NCI-H2227 treated with DMSO at 0.1 percent for 48 hours (cell line): Measurements from ENCODE around the gene LIM2.
"Not testable (repeated sequence)": the region's sequence is repeated elsewhere in the genome, so short reads cannot be mapped to it uniquely, and the experiment has no call there.

ENCODE experiments used
- DNase-seq: peaks from one replicate; lab custom pipeline; 2025; lab: John Stamatoyannopoulos, UW

Gene LIM2, protein sequence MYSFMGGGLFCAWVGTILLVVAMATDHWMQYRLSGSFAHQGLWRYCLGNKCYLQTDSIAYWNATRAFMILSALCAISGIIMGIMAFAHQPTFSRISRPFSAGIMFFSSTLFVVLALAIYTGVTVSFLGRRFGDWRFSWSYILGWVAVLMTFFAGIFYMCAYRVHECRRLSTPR

DNA sequence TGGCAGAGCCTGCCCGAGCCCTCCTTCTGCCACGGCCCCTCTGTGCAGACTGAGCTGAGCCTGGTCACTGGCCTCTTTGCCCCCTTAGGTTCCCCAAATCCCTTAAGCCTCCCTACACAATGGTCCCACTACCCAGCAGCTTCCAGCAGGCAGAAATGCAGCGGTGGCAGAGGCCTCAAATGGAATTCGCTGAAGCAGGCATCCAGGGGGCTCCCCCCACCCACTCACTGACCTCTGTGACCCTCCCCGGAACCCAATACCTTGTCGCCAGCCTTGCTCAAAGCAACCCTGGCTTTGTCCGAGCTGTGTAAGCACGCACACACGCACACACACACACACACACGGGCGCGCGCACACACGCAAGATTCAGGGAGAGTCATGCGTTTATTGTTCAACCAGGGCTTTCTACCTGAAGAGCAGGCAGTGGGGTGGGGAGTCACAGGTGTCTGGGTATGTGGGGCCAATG lies at the start of gene LIM2:
TSS of gene LIM2 (minus strand) at position 51 of the 466 bp plus-strand sequence. CDS start 531 bp downstream, outside the sequence.
- no peak for DNase-seq

DNA sequence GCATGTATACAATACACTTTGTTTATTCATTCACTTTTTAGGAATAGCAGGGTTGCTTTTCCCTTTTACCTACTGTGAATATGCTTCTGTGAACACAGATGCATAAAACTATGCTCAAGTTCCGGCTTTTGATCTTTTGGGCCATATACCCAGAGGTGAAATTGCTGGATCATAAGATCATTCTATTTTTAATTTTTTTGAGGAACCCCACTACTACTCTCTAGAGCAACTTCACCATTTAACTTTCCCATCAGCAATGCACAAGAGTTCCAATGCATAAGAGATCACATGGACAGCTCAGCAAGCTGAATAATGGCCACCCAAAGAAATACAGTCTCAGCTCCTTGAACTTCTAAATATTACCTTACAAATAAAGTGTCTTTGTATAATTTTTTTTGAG lies 46.7 kb upstream of the LIM2 start:
- no peak for DNase-seq

DNA sequence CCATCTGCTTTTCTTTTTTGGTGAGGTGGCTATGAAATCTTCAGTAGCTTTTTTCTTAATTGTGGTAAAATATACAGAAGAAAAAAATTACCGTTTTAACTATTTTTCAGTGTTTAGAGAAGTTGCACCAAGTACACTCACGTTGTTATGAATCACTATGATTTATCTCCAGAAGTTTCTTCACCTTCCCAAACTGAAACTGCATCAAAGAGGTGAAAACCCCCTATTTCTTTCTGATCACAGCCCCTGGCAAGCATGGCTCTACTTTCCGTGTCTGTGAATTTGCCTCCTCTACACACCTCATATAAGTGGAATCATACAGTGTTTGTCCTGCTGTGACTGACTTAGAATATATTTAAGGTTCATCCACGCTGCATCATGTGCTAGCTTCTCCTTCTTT lies 45.3 kb upstream of the LIM2 start:
- DNase-seq = no peak

DNA sequence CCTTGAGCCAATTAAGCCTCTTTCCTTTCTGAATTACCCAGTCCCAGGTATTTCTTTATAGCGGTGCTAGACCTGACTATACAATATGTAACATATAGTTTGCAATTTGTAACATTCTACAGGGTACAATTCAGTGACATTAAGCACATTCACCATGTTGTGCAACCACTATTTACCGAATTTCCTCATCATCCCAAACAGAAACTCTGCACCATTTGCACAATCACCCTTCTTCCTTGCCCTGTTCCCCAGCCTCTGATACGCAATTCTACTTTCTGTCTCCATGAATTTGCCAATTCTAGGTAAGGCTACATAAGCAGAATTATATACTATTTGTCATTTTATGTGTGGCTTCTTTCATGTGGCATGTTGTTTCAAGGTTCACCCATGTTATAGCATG lies 43.4 kb upstream of the LIM2 start:
- DNase-seq = no peak

DNA sequence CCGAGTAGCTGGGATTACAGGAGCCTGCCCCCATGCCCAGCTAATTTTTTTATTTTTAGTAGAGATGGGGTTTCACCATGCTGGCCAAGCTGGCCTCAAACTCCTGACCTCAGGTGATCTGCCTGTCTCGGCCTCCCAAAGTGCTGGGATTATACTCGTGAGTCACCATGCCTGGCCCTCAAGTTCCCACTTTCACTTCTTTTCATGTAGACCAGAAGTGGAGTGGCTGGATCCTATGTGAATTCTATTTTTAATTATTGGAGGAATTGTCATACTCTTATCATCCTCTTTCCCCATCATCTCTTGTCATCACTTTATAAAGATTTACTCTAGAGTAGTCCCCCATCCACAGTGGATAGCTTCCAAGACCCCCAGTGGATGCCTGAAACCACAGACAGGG lies 42.4 kb upstream of the LIM2 start:
- DNase-seq = no peak

DNA sequence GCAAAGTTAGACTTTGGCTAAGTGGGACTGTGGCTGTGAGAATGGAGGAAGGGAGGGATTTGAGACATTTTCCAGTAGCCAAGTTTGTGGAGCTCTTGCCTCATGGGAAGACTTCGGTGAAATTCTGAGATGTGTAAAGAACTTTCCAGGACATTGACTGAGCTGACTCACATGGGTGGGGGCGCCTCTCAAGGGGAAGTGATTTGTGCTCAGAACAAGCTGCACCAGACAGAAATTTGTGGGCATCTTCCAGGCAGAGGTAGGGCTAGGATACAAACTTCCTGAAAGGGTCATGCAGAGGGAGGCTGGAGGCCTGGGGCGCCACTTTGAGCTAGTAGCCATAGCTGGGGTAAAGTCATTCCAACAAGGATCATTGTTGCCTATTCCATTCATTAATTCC lies 39.4 kb upstream of the LIM2 start:
- no peak for DNase-seq

DNA sequence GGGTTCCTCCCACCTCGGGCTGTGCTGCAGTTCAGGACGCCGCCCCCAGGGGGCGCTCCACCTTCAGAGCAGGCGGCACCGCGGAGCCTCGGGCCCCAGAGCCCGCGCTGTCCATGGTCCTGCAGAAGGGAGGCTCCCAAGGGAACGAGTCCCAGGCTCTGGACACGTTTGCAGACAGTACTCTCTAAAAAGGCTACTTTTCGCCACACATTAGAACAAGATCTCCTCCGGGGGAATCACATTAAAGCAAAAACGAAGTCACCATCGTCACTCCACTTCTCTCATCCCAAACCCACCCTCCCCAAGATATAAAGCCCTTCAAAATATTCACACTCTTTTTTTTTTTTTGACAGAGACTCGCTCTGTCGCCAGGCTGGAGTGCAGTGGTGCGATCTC lies 34.3 kb upstream of the LIM2 start:
- no peak for DNase-seq

DNA sequence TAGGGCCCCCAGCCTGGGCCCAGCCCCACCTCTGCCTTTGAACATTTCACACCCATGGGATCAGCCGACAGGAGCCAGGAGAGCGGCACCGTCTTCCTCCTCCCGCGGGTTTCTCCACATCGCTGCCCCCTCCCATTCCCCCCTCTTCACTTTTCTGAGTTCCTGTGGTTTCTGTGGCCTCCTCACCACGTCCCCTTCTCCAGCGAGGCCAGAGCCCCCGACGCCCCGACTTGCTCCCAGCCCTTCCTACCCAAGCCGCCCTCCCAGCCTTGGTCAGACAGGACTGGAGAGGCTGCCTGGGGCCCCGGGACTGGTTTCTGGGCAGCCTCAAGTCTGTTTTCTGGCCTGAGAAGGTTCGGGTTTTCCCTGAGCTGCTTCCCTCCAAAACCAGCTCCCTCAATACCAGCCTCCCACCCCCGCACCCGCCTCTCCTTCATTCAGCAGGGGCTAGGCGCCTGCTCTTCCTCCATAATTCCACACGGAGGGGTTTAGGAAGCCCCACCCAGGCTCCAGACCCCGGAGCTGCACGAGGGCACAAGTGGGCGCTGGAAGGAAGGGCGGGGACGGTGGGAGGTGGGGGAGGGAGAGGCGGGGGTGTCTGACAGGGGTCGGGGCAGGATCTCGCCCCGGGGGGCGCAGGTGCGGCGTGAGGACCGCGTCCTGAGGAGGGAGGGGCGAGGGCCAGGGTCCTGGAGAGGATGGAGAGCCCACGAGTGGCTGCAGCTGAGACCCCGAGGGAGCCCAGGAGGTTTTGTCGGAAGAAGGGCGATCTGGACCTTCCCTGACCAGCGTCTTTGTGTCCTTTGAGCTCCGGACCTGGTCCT lies 33.7 kb upstream of the LIM2 start:
- no peak for DNase-seq

DNA sequence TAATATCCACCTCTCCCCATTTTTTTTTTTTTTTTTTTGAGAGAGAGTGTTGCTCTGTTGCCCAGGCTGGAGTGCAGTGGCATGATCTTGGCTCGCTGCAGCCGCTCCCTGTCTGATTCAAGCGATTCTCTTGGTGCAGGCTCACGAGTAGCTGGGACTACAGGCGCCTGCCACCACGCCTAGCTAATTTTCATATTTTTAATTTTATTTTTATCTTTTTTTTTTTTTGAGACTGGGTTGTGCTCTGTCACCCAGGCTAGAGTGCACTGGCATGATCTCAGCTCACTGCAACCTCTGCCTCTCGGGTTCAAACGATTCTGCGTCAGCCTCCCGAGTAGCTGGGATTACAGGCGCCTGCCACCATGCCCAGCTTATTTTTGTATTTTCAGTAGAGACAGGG lies 32.7 kb upstream of the LIM2 start:
- DNase-seq = not testable (repeated sequence)

DNA sequence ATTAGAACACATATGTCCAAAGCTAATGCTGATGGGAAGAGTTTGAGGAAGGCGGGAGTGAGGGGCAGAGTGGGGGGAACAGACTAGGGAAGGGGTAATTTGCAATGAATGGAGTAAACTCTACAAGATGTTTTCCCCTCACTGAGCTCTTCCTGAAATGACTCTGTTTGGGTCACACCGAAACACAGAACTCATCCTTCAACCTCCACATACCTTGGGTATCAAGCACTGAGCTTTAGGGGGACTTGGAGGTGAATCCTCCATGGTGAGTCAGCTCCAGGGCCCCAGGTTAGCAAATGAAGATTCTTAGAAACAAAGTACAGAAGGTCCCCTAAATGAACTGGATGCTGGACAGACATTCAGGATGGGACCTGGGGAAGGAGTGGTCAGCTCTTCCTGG lies 30.9 kb upstream of the LIM2 start:
- no peak for DNase-seq

DNA sequence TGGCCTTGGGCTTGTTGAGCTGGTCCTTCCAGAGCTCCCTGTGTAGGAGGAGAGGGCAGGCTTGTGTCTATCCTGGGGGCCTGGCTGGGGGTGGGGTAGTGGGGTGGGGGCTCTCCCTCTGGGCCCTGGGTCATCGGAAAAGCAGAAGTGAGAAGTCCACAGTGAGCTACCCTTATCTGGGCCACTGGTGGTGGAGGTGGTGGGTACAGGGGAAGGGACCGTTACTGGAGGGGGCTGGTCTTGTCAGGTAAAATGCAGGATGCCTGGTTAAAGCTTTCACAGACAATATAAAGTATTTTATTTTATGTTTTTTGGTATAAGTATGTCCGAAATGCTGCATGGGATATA lies 30.0 kb upstream of the LIM2 start:
- DNase-seq = no peak

DNA sequence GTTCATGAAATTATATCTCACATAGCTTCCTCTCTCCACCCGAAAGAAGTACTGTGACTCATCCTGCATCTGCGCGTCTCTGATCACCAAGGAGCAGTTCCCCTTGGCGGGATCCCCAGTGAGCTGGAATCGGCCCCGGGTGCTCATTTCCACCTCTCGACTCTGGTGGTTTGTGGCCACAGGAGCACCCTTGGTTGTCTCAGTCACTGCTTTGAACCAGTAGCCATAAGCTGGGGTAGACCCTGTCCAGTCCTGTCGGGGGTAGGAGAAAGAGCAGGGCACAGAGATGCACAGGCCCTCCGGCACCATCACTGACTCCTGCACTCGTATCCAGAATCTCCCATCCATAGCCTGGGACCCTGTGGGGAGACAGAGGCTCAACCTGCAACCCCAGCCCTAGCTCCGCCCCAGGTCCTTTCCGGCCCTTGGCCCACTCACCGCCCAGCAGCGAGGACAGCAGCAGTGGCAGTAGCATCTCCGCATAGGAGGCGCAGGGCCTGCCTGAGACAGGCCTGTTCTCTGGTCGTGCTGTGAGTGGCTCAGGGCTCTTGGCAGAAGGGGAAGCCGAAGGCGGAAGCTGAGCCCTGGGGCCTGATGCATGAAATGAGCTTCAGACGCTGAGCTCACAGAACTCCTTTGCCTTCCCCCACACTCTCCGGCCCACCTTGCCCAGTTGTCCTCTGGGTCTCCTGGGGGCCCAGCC lies 29.5 kb upstream of the LIM2 start, which contains the start of gene SIGLEC10:
TSS of gene SIGLEC10 (minus strand) at position 536 of the 703 bp plus-strand sequence. CDS start at position 475, 61 bp downstream.
- DNase-seq = no peak

DNA sequence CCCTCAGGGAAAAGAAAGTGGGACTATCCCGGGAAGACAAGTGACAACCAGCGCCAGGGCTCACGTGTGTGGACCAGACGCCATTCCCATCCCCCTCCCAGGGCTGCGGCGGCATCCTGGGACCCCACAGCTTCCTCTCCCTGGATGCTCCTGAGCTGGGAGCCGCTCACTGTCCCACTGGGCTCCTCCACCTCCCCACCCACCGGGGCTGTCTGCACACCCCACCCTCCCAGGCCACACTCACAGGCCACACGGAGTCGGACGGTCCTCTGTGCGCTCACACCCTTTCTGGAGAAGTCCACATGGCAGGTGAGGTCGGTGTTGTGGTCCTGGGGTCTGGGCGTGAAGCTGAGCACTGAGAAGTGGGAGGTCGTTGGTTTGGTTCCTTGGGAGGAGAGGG lies 28.6 kb upstream of the LIM2 start:
- DNase-seq = not testable (repeated sequence)

DNA sequence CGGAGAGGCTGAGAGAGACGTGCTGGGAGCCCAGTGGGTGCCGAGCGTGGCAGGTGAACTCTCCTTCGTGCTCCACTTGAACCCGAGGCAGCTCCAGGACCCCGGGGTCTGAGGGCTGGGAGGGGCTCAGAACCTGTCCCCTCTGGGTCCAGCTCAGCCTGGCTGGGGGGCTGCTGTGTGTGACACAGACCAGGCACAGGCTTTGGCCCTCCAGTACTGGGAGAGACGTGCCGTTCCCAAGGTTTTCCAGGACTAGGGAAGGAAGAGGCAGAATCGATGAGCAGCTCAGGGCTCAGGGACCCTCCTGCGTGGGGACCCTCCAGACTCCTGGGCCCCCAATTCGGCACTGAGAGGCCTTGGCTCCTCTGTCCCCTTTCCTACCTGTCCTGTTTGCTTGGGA lies 27.4 kb upstream of the LIM2 start:
- DNase-seq = no peak

DNA sequence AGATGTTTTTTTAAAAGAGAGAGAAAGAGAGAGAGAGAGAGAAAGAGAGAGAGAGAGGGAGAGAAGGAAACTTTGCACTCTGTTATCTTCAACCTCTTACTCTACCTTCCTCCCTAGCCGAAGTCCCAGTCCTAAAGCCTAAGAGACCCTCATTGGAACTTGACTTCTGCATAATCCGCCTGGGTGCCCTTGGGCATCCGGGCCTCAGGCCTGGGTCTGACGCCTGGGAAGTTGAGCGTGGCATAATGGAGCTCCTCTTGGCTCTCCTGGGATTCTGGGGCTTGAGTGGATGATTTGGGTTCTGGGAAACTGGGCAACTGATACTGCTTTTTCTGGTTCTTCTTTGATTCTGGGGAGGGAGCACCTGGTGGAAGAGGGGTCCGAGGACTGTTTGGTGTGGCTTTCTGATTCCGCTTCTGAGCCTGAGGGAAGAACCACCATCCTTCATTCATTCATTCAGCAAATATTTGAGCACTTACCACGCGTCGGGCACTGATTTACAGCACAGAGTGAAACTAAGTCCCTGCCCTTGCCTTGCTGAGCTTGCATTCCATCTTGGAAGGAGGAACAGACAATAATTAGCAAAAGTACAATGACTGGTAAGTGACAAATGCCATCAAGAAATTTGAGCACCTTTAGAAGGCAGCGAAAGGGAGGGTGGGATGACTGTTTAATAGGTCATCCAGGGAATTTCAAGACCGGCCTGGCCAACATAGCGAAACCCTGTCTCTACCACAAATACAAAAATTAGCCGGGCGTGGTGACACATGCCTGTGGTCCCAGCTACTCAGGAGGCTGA lies 23.4 kb upstream of the LIM2 start:
- no peak for DNase-seq

DNA sequence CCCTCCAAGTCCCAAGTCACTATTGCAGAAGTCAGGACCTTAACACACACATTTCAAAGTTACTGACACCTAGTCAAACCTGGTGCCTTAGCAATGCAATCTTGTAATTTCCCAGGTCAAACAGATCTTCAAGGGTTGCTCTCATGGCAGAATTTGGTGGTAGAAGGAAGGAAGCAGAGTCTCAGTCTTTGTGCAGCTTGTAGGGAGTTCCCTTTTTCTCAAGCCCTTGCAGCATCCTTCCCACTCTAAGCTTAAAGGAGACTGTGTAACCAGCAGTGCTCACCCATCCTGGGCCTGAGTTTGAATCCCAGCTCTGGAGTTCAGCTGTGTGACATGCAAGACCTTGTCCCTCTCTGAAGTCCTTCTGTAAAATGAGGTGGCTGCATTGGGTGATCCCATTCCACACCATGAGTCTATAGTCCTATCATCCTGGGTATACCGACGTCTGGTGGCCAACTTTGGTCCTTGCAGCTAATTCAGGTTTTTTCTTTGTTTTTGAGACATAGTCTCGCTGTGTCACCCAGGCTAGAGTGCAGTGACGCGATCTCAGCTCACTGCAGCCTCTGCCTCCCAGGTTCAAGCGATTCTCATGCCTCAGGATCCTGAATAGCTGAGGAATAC lies 19.8 kb upstream of the LIM2 start:
- DNase-seq = no peak

DNA sequence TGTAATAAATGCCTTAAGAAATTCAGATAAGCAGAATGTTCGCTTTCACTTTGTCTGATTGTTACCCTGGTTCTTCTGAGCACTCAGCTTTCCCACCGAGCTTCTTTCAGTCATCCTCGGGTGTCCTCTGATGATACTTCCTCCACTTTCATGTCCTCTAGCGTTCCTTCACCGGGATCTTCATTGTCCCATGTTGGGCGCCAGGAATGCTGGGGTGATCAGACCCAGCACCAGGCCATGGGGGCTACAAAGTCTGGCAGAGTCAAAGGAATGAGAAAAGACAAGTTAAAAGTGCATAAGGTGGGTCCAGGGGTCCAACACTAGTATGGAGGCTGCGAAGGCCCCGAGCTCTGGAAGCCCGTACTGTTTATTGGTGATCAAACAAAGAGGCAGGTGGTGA lies 14.3 kb upstream of the LIM2 start:
- DNase-seq = no peak

DNA sequence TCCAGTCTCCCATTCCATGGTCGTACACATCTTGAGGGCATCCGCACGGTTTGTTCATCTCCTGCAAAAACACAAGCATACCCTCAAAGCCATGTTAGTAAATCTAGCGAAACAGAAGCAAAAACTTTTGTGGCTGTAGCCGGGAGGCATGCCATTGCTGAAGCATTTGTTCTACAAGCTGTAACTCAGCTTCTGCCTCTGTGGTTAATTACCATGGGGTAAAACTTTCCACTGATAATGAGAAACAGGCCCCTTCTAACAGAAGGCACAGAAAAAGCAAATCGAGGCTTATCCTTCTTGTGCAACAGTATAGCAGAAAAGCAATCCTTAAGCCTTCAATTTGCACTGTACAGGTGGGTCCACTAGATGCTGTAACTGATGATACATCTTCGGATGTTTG lies 12.2 kb upstream of the LIM2 start:
- not testable (repeated sequence) for DNase-seq

DNA sequence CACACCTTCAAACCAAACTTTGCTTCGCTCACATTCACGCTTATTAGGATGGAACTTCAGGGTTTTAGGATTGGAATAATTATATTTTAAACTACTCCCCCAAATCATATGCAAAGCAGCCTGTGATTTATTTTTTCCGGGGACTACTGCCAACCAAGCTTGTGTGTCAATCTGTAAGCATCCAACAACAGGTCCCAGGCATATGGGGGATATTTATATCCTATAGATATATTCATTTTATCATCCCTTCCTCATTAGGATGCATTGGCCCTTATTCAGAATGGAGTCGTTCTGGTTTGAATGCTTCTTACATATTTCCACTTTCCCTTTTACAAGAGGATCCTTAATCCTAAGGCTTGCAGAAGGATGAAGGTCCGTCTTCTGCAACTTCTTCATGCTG lies 11.5 kb upstream of the LIM2 start:
- no peak for DNase-seq

DNA sequence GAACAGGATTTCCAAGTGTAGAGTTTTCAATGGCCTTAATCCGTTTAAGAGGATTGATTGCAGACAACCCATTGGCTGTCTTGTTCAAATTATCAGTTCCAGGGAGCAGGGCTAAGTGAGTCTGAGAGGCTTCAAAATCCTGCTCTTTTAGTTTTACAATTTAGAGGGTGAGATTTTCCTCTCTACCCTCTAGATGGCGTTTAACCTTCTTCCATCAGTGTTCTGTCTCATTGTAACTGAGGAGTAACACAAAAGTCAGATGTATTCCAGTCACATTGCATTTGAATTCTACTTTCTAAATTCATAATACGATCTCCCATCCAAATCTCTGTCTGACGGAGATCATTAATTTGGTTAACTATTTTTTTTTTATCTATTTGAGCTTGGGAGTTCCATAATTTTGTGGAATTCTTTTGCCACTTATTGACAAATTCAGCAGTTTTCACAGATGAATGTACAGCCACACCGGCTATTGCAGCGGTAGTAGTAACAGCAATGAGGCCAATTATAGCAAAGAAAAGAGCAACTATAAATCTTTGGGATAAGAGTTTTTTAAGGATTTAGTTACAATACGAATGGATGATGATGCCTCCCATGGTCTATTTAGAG lies 10.4 kb upstream of the LIM2 start:
- no peak for DNase-seq

DNA sequence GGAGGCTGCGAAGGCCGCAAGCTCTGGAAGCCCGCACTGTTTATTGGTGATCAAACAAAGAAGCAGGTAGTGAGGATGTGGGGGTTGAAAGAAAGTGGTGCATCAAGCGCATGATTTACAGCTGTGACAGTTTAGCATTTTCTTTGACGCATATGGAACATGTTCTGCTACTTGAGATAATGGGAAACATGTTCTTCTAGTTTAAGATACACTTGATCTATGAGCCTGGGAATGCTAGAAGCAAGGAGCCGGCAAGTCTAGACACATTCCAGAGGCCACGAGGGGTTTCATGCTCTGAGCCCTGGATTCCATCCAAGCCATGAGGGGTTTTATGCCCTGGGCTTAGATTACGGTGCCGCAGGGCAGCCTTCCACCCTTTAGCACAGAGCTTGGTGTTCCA lies 9.7 kb upstream of the LIM2 start:
- not testable (repeated sequence) for DNase-seq
